Measurements from ENCODE around the gene CD40.

- TF ChIP-seq EZH2phosphoT487 (IDR thresholded peaks at IDR 0.05; ENCODE audit: borderline replicate concordance) (no peak), CTCF (conservative IDR thresholded peaks at IDR 0.05; ENCODE audit: low read length) (no peak)
Observed at GRCh38 chr20:46133886-46134654, 16.0 kb downstream of the CD40 start.
